Endothelial cell of umbilical vein (primary cell): ENCODE data around the gene ANKRD33B. TPM values are rescaled to one million over a fixed set of nuclear protein-coding genes. Genes with fewer than 3 reads are reported as not detected.
"Not testable (repeated sequence)": the region's sequence is repeated elsewhere in the genome, so short reads cannot be mapped to it uniquely, and the experiment has no call there.

ENCODE experiments used
- BruUV-seq: library from RNA; stranded (reverse); fragments of 400-500 nt; replicated peaks from 2 replicates; lab custom pipeline; 2021; lab: Mats Ljungman, UMichigan
- CTCF ChIA-PET: fragments of 300-600, 350-600 bp; sonication (Branson Sonifier 250); formaldehyde crosslinking; loops from one replicate; lab custom pipeline; 2021; ENCODE audit warnings: antibody characterized with exemption, inconsistent platforms; lab: Charles Lee
- POLR2A ChIA-PET: fragments of 300-600, 350-600 bp; sonication (Branson Sonifier 250); formaldehyde crosslinking; loops from one replicate; lab custom pipeline; 2021; ENCODE audit warnings: antibody characterized with exemption, inconsistent platforms; lab: Charles Lee
- DNase-seq: peaks from one replicate; pipeline ENCODE4 v3.0.0-alpha.2; 2011; ENCODE audit warnings: low read depth, low spot score
- FAIRE-seq: peaks from 2 replicates; lab custom pipeline; 2011; peaks lifted over from hg19 to GRCh38; lab: Jason Lieb, UNC
- H2AFZ ChIP-seq: 2 replicates; pipeline ENCODE4 v1.6.0; 2012; ENCODE audit warnings: low read depth, low read length, control low read depth, inconsistent platforms
- H3K27ac ChIP-seq: 2 replicates; pipeline ENCODE4 v1.5.1; 2011; ENCODE audit warnings: low read depth, mild to moderate bottlenecking, control low read depth, low read length, moderate library complexity; ENCODE audit not compliant: insufficient read depth
- H3K27me3 ChIP-seq, 2 experiments: 2 replicates each; pipeline versions ENCODE4 v1.6.0 to v1.6.1; 2011; ENCODE audit warnings: low read length in 2 of 2, mixed read lengths in 1 of 2; ENCODE audit not compliant: control insufficient read depth in 2 of 2, insufficient read depth in 2 of 2
- H3K36me3 ChIP-seq, 2 experiments: 2 replicates in 1 of 2; 3 replicates in 1 of 2; pipeline ENCODE4 v1.5.1; 2011; ENCODE audit warnings: low read length in 2 of 2, mild to moderate bottlenecking in 1 of 2, moderate library complexity in 1 of 2; ENCODE audit not compliant: control insufficient read depth in 2 of 2, insufficient read depth in 2 of 2; ENCODE audit errors: extremely low read depth in 1 of 2
- H3K4me1 ChIP-seq: 3 replicates; pipeline ENCODE4 v1.5.1; 2011; ENCODE audit warnings: mild to moderate bottlenecking, low read length; ENCODE audit not compliant: control insufficient read depth, insufficient read depth; ENCODE audit errors: extremely low read depth
- H3K4me2 ChIP-seq: 2 replicates; pipeline ENCODE4 v1.6.1; 2011; ENCODE audit warnings: low read length, control low read depth, mixed read lengths; ENCODE audit not compliant: insufficient read depth
- H3K4me3 ChIP-seq, 3 experiments: fragments of 200-600 bp in 1 of 3; sonication (generic), shearing (Covaris generic) in 1 of 3; replicated peaks in 1 of 3; 2 replicates each; pipeline ENCODE4 v1.5.1; 2011 to 2016; ENCODE audit warnings: control low read depth in 3 of 3, low read length in 3 of 3, mild to moderate bottlenecking in 2 of 3, inconsistent platforms in 1 of 3, low read depth in 1 of 3, moderate library complexity in 1 of 3; ENCODE audit not compliant: insufficient read depth in 1 of 3
- H3K79me2 ChIP-seq: 2 replicates; pipeline ENCODE4 v1.6.0; 2012; ENCODE audit warnings: low read length, inconsistent platforms; ENCODE audit not compliant: control insufficient read depth, insufficient read depth
- H3K9ac ChIP-seq: replicated peaks from 2 replicates; pipeline ENCODE3; 2011; ENCODE audit warnings: low read length, control low read depth; ENCODE audit not compliant: insufficient read depth; ENCODE audit errors: extremely low read depth
- H3K9me1 ChIP-seq: replicated peaks from 3 replicates; pipeline ENCODE4 v1.6.0; 2011; ENCODE audit warnings: mild to moderate bottlenecking, low read length; ENCODE audit not compliant: control insufficient read depth, insufficient read depth; ENCODE audit errors: extremely low read depth
- H3K9me3 ChIP-seq: replicated peaks from 2 replicates; pipeline ENCODE4 v1.5.1; 2012; ENCODE audit warnings: low read length, inconsistent platforms; ENCODE audit not compliant: control insufficient read depth, insufficient read depth
- H4K20me1 ChIP-seq: replicated peaks from 2 replicates; pipeline ENCODE3; 2011; ENCODE audit warnings: mild to moderate bottlenecking, low read length; ENCODE audit not compliant: control insufficient read depth, insufficient read depth; ENCODE audit errors: extremely low read depth
- CTCF ChIP-seq, 2 donors: IDR thresholded peaks; 1 replicate in 1 of 2; 2 replicates in 1 of 2; pipeline ENCODE4 v1.5.1; 2011; ENCODE audit warnings: low read length in 2 of 2, mild to moderate bottlenecking in 2 of 2, moderate library complexity in 2 of 2, control low read depth in 1 of 2, inconsistent platforms in 1 of 2, low read depth in 1 of 2; ENCODE audit not compliant: insufficient read depth in 1 of 2; ENCODE audit errors: extremely low read depth in 1 of 2
- EZH2 ChIP-seq: IDR thresholded peaks from 2 replicates; pipeline ENCODE4 v1.6.1; 2012; ENCODE audit warnings: borderline replicate concordance, low read depth, mild to moderate bottlenecking, moderate library complexity, low read length, inconsistent platforms; ENCODE audit not compliant: severe bottlenecking
- FOS ChIP-seq: IDR thresholded peaks from 2 replicates; pipeline ENCODE4 v1.6.1; 2011; ENCODE audit warnings: mild to moderate bottlenecking, low read length, moderate library complexity, borderline replicate concordance; ENCODE audit not compliant: insufficient read depth
- GATA2 ChIP-seq: IDR thresholded peaks from 2 replicates; pipeline ENCODE4 v1.7.0; 2011; ENCODE audit warnings: low read depth, mild to moderate bottlenecking, moderate library complexity, mixed read lengths, low read length; ENCODE audit not compliant: insufficient read length, insufficient read depth
- JUN ChIP-seq: IDR thresholded peaks from 2 replicates; pipeline ENCODE4 v1.6.1; 2011; ENCODE audit warnings: borderline replicate concordance, low read depth; ENCODE audit not compliant: insufficient read length, insufficient read depth
- MAX ChIP-seq: IDR thresholded peaks from 2 replicates; pipeline ENCODE4 v1.6.1; 2011; ENCODE audit not compliant: insufficient read depth, insufficient read length
- MYC ChIP-seq: IDR thresholded peaks from one replicate; pipeline ENCODE4 v1.6.1; 2011; ENCODE audit warnings: mild to moderate bottlenecking, low read depth, low read length
- POLR2A ChIP-seq: IDR thresholded peaks from 2 replicates; pipeline ENCODE4 v1.6.1; 2012; ENCODE audit warnings: low read depth, mild to moderate bottlenecking, control low read depth, low read length
- POLR2AphosphoS5 ChIP-seq: IDR thresholded peaks from 2 replicates; pipeline ENCODE4 v1.6.1; 2012; ENCODE audit warnings: low read depth, mild to moderate bottlenecking, control low read depth, low read length, moderate library complexity; ENCODE audit not compliant: insufficient read depth
- dilution Hi-C: fragments of 300-500 bp; cut with MboI; formaldehyde crosslinking; loops from one replicate; pipeline ENCODE4 v1.15.0; 2019; ENCODE audit warnings: low sequenced_read_pairs; ENCODE audit not compliant: extremely low pct_ligation_motif_present
- intact Hi-C: fragments of 100-400 bp; cut with micrococcal nuclease; formaldehyde crosslinking; loops from one replicate; pipeline ENCODE4 v1.10.0; 2022
- polyA plus RNA-seq, 4 experiments: library from polyadenylated mRNA; depleted of rRNA in 3 of 4; stranded (reverse) in 3 of 4; unstranded in 1 of 4; fragments of >200 nt; gene quantifications; 2 replicates each; pipeline versions ENCODE4 v1.2.1 to v1.2.3, GENCODE V29; 2011 to 2012; ENCODE audit warnings: missing spikeins in 1 of 4
- total RNA-seq: library from RNA; stranded (reverse); gene quantifications from 2 replicates; pipeline ENCODE4 v1.2.3, GENCODE V29; 2021

The ANKRD33B gene
- total and polyA plus RNA-seq, 2 donors (not counting 3 experiments of a cell fraction or from before 2014, with no cell fraction given): 2.4 to 5.4 TPM

- BruUV-seq: no TSS peak
- H3K9me1 ChIP-seq: no peaks in the 10 kb centered on the region
- no peak overlapping the region for H3K4me2 ChIP-seq
- no peak for FAIRE-seq
- H3K36me3 ChIP-seq: no peaks in the 10 kb centered on the region
- H3K79me2 ChIP-seq: no peaks in the 10 kb centered on the region
- intact Hi-C loops: no loop called here
- POLR2A ChIA-PET: no interaction called here
- H3K4me3 ChIP-seq: no peak overlapping the region
- DNase-seq: no peak
- dilution Hi-C loops: no loop called here
- no peaks in the 10 kb centered on the region for H3K27me3 ChIP-seq
- CTCF ChIA-PET: interaction anchor here (0.6 kb wide), 1 partner anchor 119 kb away, joined by 3 read pairs; no protein-coding TSS in a partner anchor
- no peak overlapping the region for H3K9ac ChIP-seq
- TF ChIP-seq POLR2A (no peak), JUN (no peak), POLR2AphosphoS5 (no peak), MAX (no peak), GATA2 (no peak), FOS (no peak), EZH2 (no peak), MYC (no peak), CTCF (IDR thresholded peaks at IDR 0.05; ENCODE audit: extremely low read depth in 1 of 2, insufficient read depth in 1 of 2, low read depth in 1 of 2, low read length in 2 of 2) (no peak)
- H3K9me3 ChIP-seq: no peaks in the 10 kb centered on the region
- H3K27ac ChIP-seq: no peak overlapping the region
- H2AFZ ChIP-seq: no peak overlapping the region
- H4K20me1 ChIP-seq: no peaks in the 10 kb centered on the region
- peaks cover 11% of the 10 kb centered on the region for H3K4me1 ChIP-seq
Observed at GRCh38 chr5:10604975-10605374, 41.1 kb downstream of the ANKRD33B start.

DNA sequence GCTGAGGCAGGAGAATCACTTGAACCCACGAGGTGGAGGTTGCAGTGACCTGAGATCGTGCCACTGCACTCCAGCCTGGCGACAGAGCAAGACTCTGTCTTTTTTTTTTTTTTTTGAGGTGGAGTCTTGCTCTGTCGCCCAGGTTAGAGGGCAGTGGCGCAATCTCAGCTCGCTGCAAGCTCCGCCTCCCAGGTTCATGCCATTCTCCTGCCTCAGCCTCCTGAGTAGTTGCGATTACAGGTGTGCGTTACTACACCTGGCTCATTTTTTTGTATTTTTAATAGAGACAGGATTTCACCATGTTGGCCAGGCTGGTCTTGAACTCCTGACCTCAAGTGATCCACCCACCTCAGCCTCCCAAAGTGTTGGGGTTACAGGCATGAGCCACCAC is 42.8 kb downstream of the ANKRD33B start:
- POLR2A ChIA-PET, H3K4me2 ChIP-seq, H3K9me3 ChIP-seq, H3K9me1 ChIP-seq, FAIRE-seq, DNase-seq, H4K20me1 ChIP-seq, H3K27me3 ChIP-seq, H3K36me3 ChIP-seq, H3K4me1 ChIP-seq, H2AFZ ChIP-seq, H3K9ac ChIP-seq, dilution Hi-C loops, H3K79me2 ChIP-seq, intact Hi-C loops, BruUV-seq, H3K4me3 ChIP-seq: not testable (repeated sequence)
- CTCF ChIA-PET: interaction anchor here (0.6 to 2.8 kb wide), 3 partner anchors 14 to 49 kb away, joined by 4 to 25 read pairs (median 6); no protein-coding TSS in a partner anchor
- peak overlapping the region; percentile 29 for H3K27ac ChIP-seq
